ENCODE measurements around the gene PHACTR1. TPM values are rescaled to one million over a fixed set of nuclear protein-coding genes. Genes with fewer than 3 reads are reported as not detected.

PHACTR1 gene
- total RNA-seq, 2 experiments from 2014 or later = 0.11 TPM; not detected in 1

DNA sequence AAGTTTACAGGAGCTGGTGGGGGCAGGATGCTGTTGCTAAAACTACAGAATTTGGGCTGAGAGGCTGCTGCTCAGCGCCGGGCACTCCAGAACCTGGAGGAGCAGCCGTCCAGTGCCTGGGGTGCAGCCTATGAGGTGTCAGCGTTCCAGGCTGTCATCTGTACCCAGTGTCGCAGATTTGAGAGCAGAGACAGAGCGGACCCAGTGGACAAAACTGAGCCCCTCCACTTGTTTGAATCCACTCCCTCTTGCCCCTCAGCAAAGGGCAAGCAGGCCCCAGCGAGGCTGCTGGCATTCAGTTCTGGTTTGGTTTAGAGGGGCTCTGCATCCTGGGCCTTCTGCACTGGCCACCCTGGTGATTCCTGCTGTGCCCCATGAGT is 467.5 kb downstream of the PHACTR1 start:
- ChIA-PET POLR2A (no interaction called here), CTCF (no interaction called here)
- Mint-ChIP-seq H3K9me3 (no peaks in the 10 kb centered on the region), H3K27me3 (no peaks in the 10 kb centered on the region), H3K4me3 (no peak overlapping the region), H3K27ac (no peak overlapping the region), H3K36me3 (ENCODE audit: low read depth) (no peaks in the 10 kb centered on the region), H3K4me1 (ENCODE audit: low read depth) (peaks cover 2% of the 10 kb centered on the region)
- no peak for ATAC-seq
- intact Hi-C loops (cut with micrococcal nuclease) = no loop called here
- no peak for TF ChIP-seq CTCF (IDR thresholded peaks at IDR 0.05)
- DNase-seq = no peak

DNA sequence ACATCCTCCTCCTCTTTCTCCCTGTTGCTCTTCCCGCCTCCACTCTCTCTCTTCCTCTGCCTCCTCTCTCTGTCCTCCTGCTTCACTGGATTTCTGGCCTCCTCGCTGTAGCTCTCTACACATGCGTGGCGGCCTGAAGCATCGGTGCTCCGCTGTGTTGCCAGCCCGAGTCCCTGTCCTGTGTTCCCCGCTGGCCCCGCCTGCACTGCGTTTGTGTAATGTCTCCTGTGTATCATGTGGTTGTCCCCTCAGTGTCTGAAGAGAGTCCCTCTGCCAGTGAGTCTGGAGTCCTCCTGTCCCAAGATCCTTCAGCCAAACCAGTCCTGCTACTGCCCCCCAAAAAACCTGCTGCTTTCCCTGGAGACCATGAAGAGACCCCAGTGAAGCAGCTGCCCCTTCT is 468.0 kb downstream of the PHACTR1 start:
- ChIA-PET CTCF (no interaction called here), POLR2A (no interaction called here)
- Mint-ChIP-seq H3K27me3 (no peaks in the 10 kb centered on the region), H3K4me3 (no peak overlapping the region), H3K36me3 (ENCODE audit: low read depth) (no peaks in the 10 kb centered on the region), H3K4me1 (ENCODE audit: low read depth) (peaks cover 2% of the 10 kb centered on the region), H3K27ac (no peak overlapping the region), H3K9me3 (no peaks in the 10 kb centered on the region)
- DNase-seq (no peak), ATAC-seq (no peak)
- intact Hi-C loops (cut with micrococcal nuclease) = no loop called here
- TF ChIP-seq CTCF (IDR thresholded peaks at IDR 0.05) = no peak

DNA sequence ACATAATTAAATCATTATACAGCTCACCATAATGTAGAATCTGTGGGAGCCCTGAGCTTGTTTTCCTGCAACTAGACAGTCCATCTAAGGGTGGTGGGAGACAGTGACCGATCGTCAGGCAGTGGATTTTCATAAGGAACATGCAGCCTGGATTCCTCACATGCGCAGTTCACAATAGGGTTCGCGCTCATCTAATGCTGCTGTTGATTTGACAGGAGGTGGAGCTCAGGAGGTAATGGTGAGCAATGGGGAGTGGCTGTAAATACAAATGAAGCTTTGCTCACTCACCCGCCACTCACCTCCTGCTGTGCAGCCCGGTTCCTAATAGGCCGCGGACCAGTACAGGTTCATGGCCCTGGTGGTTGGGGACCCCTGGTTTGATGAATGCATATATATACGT is 470.3 kb downstream of the PHACTR1 start:
- Mint-ChIP-seq H3K27ac (no peak overlapping the region), H3K27me3 (peaks cover 3% of the 10 kb centered on the region), H3K36me3 (ENCODE audit: low read depth) (no peaks in the 10 kb centered on the region), H3K9me3 (no peaks in the 10 kb centered on the region), H3K4me3 (no peak overlapping the region), H3K4me1 (ENCODE audit: low read depth) (peaks cover 2% of the 10 kb centered on the region)
- no peak for ATAC-seq
- ChIA-PET CTCF (no interaction called here), POLR2A (no interaction called here)
- intact Hi-C loops (cut with micrococcal nuclease) = no loop called here
- DNase-seq = no peak
- TF ChIP-seq CTCF (IDR thresholded peaks at IDR 0.05) = no peak

GRCh38 chr6:13187692-13188091 is 471.1 kb downstream of the PHACTR1 start:
- DNase-seq (no peak), ATAC-seq (no peak)
- H3K4me1 Mint-ChIP-seq (ENCODE audit: low read depth) = peaks cover 2% of the 10 kb centered on the region
- POLR2A ChIA-PET = no interaction called here
- intact Hi-C loops (cut with micrococcal nuclease) = no loop called here
- no peak overlapping the region for H3K4me3 Mint-ChIP-seq
- peaks cover 9% of the 10 kb centered on the region for H3K27me3 Mint-ChIP-seq
- no peaks in the 10 kb centered on the region for H3K36me3 Mint-ChIP-seq (ENCODE audit: low read depth)
- no peak overlapping the region for H3K27ac Mint-ChIP-seq
- CTCF ChIA-PET = no interaction called here
- no peaks in the 10 kb centered on the region for H3K9me3 Mint-ChIP-seq
- no peak for TF ChIP-seq CTCF (IDR thresholded peaks at IDR 0.05)

- no peak for TF ChIP-seq CTCF (IDR thresholded peaks at IDR 0.05)
- ATAC-seq (no peak), DNase-seq (no peak)
- Mint-ChIP-seq H3K27me3 (peaks cover 11% of the 10 kb centered on the region), H3K4me1 (ENCODE audit: low read depth) (peaks cover 2% of the 10 kb centered on the region), H3K4me3 (no peak overlapping the region), H3K9me3 (no peaks in the 10 kb centered on the region), H3K36me3 (ENCODE audit: low read depth) (no peaks in the 10 kb centered on the region), H3K27ac (no peak overlapping the region)
- intact Hi-C loops (cut with micrococcal nuclease) = no loop called here
- ChIA-PET POLR2A (no interaction called here), CTCF (interaction anchor here (0.8 kb wide), 1 partner anchor 17 kb away, joined by 3 read pairs; no protein-coding TSS in a partner anchor)
These were observed 471.7 kb downstream of the PHACTR1 start for GRCh38 chr6:13188306-13188705.
